Measurements from ENCODE around the gene ACTN3.

Gene ACTN3

DNA sequence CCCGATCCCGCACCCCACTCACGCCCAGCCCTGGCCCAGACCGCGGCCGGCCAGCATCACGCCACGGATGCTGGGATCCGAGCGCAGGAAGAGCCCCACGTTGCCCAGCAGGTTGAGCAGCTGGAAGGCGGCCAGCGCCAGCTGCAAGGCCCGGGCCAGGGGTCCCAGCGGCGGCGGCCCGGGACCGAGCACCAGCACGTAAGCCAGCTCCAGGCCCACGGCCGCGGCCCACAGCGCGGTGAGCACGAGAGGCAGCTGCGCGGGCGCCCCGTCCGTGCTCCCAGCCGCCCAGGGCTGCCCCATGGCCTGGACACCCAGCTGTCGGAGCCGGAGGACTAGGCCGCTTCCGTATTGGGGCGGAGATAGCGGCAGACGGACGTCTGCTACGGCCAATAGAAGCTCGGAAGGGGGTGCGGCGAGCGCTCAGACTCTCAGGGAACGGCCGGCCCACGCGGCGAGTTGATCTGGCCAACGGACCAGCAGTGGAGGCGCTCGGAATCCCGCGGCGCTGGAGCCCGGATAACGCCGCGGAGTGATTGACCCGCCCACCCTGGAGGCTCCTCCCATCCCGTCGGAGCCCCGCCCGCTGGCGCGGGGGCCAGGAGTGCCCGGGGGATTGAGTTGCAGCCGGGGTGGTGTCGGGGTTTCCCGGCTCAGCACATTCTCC is 869 bp upstream of the ACTN3 start, which contains the start of gene ZDHHC24:
ZDHHC24 (minus strand) TSS at position 348 of the 667 bp plus-strand sequence; CDS start at position 303, 45 bp downstream.
- DNase-seq: peak; percentile 78

DNA sequence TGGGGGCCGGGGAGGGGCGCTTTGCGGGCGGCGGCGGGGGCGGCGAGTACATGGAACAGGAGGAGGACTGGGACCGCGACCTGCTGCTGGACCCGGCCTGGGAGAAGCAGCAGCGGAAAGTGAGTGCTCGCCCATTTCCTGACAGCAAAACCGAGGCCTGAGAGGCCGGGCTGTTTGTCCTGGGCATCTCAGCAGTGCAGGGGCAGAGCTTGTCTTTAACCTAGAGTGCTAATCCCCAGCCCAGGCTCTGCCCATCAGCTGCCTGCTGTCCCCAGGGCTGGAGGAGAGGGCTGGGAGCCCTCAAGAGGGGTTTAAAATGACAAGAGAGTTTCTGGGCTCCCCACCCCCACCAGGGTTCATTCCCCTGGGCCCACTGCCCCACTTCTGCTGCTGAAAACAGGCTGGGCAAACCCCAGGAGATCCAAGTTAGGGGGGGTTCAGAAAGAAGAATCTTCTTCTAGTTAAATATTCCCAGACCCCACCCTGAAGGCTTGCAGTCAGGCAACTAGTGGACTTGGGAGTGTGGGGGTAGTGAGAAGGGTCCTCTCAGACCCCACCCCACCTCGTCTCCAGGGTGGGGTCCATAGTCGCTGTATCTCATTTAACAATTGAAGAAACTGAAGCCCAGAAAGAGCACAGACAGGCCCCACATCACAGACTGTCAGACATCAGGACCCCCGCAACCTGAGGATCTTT is 411 bp downstream of the ACTN3 start:
- DNase-seq: no peak

DNA sequence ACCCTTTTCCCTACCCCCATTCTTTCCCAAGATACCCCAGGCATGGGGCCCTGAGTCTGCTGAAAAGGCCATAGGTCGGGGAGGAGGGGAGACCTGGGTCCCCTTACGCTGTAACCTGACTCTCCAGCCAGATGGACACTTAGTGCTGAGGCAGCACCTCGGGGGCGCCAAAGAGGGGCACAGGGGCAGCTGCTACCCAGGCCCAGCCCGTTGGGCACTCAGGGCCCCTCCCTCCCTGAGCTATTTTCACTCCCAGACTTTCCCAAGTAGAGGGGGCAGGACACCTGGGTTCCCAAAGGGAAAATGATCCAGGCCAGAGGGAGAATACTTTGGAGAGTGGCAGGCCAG is 933 bp downstream of the ACTN3 start:
- DNase-seq: no peak

DNA sequence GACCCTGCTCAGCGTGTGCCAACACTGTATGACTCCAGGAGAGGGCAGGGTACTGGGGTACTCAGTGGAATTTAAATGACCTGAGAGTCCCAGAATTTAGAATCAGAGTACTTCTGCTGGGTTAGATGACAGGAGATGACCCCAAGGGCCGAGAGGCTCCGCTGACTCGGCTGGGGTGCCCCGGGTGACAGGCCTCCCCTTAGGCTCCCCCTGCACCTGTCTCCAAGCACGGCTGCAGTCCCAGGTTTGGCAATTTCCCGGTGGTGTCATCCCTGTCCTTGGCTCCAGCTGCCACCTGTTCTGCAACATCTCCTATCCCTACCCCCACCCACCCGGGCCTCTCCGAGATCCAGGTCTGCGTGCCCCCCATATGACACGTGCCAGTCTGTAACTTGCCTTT is 1.3 kb downstream of the ACTN3 start:
- DNase-seq: no peak

DNA sequence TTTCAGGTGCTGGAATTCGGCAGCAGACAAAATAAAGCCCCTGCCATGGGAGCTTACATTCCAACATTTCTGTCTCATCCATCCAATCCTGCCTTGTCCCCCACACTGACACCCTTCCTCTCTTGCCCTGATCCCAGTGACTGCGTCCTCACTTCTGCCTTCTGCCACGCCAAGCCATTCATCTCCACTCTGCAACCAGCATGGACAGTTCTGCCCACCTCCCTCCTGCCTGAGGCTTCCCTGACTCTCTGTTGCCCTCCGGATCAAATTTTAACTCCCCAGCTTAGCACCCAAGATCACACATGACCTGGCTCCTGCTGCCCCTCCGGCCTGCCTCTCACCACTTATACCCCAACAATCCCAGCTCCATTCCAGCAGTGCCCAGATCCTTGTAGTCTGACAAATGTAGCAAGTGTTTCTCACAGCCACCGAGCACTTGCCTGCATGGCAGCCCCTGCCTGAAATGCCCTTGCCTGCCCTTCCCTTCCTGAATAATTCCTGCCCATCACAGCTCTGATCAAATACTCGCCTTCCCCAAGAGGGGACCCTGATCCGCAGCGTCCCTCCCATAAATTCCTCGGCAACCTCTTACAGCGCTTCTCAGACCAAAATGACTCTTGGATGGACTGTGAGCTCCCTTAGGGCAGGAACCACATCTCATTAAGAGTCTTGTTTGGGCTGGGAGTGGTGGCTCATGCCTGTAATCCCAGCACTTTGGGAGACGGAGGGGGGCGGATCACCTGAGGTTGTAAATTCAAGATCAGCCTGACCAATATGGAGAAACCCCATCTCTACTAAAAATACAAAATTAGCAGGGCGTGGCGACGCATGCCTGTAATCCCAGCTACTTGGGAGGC is 2.3 kb downstream of the ACTN3 start:
- no peak for DNase-seq

DNA sequence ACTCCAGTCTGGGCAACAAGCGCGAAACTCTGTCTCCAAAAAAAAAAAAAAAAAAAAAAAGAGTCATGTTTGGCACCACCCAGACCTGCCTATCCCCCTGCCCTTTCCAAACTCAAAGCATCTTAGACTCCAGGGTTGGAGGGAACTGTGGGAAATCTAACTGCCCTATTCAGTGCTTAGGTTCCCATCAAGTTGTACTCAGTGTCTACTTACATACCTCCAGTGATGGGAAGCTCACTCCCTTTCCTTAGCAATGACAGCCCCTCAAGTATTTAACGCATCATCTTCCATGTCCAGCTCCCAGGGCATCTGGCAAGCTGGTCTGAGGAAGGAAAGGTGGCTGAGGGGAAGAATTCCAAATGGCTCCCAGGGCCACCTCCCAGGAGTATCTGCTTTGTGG is 3.0 kb downstream of the ACTN3 start:
- DNase-seq: no peak

DNA sequence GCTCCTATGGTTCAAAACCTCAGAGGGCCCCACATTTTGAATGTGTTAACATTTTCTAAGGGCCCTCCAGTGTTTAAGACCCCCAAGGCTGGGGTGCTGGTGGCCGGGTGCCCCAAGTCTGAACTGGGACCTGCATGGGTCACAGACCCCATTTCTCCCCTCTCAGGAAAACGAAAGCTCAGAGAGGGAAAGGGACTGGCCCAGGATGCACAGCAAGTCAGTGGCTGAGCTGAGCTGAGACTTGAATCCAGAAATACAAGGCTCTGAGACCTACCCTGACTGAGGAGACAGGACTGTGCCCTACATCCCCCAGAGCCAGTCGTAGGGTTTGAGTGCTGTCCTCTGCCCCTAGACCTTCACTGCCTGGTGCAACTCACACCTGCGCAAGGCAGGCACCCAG is 4.2 kb downstream of the ACTN3 start:
- no peak for DNase-seq

DNA sequence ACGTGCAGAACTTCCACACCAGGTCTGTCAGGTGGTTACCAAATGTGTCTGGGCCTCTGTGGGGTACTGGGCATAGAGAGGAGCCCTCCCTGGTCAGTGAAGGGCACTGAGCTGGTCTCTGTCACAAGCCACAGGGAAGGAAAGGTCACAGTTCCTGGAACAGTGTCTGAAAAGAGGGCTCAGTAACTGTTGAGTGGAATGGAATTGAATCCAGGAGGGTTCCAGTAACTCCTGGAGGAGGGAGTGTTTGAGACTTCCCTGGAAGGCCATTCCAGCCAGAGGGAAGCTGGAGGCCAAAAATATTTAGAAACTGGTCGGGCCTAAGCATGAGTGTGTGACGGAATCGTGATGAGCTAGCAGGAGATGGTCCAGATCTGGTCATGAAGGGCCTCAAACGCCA is 7.9 kb downstream of the ACTN3 start:
- no peak for DNase-seq

DNA sequence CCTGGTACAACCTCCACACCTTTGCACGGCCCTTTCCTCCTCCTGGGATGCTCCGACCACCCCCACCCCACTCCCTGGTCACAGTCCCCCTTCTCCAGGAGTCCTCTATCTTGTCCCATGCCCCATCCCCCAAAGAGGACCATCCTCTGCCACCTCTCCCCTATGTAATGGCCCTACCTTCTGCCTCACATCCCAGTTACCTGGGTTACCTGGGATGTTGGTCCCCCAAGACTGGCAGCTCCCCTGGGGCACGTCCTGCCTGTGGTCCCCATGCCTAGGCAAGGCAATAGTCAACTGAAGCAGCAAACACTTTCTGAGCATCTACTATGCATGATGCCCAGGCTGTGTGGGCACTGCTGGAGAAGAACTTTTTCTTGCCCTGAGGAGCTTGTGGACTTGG is 8.7 kb downstream of the ACTN3 start:
- DNase-seq: no peak

DNA sequence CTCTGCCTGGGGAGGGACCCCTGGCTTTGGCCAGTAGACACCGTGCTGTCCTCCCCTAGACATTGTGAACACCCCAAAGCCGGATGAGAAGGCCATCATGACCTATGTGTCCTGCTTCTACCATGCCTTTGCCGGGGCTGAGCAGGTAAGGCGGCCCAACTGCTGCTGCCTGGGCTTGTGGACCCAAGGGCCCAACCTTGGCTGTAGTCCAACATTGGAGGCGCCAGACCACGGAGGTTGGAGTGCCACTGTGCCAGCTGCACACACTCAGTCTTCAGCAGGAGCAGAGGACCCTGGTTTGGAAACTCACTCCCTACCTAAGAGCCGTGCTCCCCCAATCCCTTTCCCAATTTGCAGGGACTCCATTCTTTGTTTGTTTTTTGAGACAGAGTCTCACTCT is 9.4 kb downstream of the ACTN3 start:
- no peak for DNase-seq

DNA sequence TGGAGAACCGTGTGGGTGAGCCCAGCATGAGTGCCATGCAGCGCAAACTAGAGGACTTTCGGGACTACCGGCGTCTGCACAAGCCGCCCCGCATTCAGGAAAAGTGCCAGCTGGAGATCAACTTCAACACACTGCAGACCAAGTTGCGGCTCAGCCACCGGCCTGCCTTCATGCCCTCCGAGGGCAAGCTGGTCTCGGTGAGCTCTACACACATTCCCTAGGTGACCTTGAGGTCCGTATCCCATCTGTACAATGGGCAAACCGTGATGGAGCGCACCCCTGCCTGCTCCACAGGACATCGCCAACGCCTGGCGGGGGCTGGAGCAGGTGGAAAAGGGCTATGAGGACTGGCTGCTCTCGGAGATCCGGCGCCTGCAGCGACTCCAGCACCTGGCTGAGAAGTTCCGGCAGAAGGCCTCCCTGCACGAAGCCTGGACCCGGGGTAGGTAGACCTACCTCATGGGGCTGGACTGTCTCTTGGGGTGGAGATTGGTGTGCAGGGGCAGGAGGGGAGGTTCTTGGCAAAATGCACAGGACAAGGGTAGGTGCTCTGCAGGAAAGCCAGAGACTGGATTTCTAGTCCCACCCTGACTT is 11.1 kb downstream of the ACTN3 start:
- no peak for DNase-seq

DNA sequence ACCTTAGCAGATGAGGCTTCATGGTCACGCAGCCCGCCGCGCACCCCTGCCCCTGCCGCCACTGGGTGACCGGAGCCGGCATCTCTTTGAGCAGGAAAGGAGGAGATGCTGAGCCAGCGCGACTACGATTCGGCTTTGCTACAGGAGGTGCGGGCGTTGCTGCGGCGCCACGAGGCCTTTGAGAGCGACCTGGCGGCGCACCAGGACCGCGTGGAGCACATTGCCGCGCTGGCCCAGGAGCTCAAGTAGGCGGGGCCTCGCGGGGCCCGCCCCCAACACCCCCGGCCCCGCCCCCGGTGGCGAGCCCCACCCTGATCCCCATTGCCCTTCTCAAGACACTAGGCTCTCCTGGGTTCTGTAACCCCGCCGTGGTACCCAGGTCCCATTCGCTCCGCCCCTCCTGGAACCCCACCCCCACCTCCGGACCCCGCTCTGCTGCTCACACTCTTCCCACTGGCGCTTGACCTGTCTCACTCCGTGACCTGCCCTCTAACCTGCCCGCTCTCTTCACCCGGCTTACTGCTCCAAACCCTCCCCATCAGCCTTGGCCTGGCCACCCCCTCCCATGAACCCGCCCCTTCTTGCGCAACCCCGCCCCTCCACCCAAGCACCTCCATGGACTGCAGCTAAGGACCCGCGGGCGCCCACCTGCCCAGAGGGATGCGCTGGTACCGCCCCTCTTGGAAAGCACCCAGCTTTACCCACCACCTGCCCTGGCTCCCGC is 12.6 kb downstream of the ACTN3 start:
- DNase-seq: peak; percentile 20 to 32

DNA sequence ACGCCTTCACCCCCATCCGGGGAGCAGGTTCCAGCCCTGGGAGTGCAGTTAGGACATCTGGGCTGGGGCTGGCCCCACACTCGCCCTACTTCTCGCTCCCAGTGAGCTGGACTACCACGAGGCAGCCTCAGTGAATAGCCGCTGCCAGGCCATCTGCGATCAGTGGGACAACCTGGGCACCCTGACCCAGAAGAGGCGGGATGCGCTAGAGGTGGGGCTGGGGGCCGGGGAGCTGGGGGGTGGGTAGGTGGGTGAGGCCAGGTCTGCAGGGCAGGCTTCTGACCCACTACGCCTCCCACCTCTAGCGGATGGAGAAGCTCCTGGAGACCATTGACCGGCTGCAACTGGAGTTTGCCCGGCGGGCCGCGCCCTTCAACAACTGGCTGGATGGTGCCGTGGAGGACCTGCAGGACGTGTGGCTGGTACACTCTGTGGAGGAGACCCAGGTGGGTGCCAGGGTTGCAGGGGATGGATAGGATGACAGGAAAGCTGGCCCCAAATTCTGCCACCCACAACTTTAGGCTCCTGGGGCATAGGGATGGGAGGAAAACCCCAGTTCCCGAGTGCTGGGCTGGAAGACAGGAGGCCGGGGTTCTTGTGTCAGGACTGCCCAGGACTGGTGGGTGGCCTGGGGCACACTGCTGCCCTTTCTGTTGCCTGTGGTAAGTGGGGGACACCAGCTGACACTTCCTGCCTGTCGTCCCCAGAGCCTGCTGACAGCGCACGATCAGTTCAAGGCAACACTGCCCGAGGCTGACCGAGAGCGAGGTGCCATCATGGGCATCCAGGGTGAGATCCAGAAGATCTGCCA is 13.4 kb downstream of the ACTN3 start:
- DNase-seq: no peak

DNA sequence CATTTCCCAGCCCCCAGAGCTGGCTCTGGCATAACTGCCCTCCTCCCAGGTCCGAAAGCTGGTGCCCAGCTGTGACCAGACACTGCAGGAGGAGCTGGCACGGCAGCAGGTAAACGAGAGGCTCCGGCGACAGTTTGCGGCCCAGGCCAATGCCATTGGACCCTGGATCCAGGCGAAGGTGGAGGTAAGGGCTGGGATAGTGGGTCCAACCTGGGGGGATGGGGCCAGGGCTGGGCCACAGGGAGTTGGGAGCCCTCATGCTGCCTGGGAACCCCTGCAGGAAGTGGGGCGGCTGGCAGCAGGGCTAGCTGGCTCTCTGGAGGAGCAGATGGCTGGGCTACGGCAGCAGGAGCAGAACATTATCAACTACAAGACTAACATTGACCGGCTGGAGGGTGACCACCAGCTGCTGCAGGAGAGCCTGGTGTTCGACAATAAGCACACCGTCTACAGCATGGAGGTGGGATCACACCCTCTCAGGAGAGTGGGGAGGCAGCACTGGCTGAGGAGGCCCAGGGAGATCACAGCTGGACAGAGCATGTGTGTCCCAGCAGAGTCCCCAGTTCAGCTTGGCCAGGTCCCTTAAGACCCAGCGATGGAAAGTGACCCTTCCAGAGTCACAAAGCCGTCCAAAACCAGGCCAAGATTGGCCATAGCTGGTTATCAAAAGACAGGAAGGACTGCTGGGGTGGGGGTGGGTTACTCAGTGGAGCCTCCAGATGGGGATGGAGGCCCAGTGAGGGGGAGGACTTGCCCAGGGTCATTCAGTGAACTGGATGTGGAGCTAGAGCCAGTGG is 14.7 kb downstream of the ACTN3 start:
- no peak for DNase-seq

DNA sequence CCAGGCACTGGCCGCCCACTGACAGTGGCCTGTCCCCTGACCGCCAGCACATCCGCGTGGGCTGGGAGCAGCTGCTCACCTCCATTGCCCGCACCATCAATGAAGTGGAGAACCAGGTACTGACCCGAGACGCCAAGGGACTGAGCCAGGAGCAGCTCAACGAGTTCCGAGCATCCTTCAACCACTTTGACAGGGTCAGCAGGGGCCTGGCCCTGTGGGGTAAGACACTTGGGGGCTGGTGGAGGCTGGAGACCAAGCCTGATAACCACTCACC is 15.2 kb downstream of the ACTN3 start:
- DNase-seq: no peak

DNA sequence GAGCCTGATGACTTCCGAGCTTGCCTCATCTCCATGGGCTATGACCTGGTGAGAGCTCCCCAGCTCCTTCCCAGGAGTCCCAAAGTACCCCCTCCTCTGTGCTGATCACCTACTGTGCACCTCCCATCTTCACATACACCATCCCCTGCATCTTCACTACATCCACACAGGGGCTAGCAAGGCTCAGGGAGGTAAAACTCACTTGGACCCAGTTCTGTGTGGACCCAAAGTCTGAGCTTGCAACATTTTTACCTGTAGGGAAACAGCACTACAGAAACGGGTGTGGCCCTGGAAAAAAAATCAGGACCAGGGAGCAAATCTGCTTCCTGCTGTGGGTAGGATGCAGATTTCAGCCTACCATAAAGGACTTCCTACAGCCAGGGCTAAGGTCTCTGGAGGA is 15.6 kb downstream of the ACTN3 start:
- DNase-seq: no peak

DNA sequence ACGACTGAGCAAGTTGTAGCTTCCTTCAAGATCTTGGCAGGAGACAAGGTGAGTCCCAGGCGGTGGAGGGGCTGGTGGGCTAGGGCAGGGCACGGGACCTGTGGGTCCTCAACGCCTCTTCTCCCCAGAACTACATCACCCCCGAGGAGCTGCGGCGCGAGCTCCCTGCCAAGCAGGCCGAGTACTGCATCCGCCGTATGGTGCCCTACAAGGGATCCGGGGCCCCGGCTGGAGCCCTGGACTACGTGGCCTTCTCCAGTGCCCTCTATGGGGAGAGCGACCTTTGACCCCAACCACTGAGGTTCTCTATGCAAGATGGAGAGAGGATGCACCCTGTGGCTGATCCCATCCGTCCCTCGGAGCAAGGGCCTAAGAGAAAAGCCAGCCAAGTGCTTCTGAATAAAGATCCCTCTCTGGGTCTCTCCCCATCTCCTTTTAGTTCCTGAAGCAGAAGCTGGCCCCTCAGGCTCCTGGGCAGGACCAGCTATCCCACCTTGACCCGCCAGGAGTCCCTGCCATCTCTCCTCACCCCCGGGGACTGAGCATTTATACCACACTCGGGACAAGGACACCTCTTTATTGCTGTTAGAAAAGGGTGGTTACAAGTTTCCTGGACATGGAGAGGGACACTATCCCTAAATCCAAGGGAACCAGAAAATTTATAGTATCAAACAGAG is 16.3 kb downstream of the ACTN3 start:
- no peak for DNase-seq

DNA sequence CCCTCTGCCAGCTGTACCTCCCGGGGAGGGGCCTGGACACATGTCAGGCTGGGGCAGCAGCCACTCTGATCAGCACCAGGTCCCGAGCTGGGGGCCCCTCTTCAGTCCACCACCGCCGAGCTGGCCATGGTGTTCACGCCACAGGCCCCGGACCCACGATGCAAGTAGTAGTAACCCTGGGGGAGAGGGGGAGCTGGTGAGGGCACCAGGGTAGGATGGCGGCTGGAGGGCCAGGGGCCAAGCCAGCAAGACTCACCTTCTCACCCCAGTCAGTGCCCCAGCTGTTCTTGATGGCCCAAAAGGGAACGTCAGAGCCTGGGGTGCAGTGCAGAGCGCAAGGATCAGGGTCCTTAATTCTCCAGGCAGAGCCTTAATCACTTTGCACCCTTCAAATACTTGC is 17.1 kb downstream of the ACTN3 start:
- DNase-seq: no peak

DNA sequence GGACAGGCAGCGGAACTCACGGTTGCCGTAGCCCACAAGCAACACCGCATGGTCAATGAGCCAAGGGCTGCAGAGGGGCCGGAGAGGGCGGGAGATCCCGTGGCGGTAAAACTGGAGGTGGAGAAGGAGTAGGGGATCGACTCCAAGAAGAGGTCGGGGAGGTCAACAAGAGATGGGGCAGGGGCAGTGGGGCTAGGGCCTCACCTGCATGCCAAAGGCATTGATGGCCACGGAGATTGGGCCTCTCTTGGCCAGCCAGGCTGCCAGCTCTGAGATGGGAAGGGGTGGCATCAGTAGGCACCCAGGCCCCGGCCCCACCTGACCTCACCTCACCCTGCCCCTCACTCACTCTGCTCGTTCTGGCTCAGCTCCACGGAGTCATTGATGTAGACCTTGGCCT is 17.8 kb downstream of the ACTN3 start:
- no peak for DNase-seq

DNA sequence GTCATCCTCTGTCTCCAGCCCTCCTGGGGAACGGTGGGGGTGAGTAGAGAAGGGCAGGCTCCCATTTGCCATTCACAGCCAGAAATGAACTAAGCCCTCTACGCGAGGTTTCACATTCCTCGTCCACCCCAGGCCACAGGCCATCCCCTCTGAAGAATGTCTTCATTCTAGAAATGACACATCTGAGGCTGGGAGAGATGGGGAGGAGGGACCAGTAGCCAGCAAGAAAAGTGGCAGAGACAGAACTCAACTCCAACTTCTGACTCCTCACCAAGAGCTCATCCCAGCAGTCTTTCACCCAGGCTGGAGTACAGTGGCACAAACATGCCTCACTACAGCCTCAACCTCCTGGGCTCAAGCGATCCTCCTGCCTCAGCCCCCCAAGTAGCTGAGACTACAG is 18.3 kb downstream of the ACTN3 start:
- no peak for DNase-seq

DNA sequence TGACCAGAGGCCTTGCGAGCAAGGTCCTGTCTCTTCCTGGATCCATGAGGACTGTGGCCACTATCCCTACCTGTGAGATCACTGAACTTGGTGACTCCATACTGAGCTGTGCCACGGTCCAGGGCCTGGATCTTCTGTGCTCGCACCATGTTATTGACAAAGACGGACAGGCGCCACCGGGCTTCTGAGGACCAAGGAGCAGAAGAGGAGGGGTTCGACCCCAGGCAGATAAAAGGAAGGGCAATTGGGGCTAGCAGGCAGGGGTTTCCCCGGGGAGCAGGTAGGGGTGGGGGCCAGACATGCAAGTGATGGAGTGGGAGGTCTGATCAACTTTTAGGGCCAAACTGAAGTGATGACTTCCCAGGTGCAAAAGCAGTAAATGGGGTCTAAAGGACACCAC is 19.5 kb downstream of the ACTN3 start:
- DNase-seq: no peak
